DMS153 treated with DMSO at 0.1 percent for 48 hours (cell line): ENCODE measurements around the gene PCGF3.
A peak's percentile ranks its signal among the peaks of the same experiment; 100 is the strongest.
"Not testable (repeated sequence)": the region's sequence is repeated elsewhere in the genome, so short reads cannot be mapped to it uniquely, and the experiment has no call there.

ENCODE experiments used
- DNase-seq: peaks from one replicate; lab custom pipeline; 2025; ENCODE audit not compliant: unreplicated experiment; lab: John Stamatoyannopoulos, UW

The PCGF3 gene

DNA sequence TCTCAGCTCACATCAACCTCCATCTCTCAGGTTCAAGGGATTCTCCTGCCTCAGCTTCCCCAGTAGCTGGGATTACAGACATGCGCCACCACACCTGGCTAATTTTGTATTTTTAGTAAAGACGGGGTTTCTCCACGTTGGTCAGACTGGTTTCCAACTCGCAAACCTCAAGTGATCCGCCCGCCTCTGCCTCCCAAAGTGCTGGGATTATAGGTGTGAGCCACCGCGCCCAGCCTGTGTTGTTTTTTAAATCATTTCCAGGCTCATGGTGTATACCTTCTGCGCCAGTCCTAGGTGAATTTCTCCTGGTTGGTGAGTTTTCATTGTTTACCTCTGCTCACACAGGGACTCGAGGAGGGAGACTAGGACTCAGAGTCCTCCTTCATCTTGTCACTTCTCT, 74.6 kb downstream of the PCGF3 start:
- not testable (repeated sequence) for DNase-seq

DNA sequence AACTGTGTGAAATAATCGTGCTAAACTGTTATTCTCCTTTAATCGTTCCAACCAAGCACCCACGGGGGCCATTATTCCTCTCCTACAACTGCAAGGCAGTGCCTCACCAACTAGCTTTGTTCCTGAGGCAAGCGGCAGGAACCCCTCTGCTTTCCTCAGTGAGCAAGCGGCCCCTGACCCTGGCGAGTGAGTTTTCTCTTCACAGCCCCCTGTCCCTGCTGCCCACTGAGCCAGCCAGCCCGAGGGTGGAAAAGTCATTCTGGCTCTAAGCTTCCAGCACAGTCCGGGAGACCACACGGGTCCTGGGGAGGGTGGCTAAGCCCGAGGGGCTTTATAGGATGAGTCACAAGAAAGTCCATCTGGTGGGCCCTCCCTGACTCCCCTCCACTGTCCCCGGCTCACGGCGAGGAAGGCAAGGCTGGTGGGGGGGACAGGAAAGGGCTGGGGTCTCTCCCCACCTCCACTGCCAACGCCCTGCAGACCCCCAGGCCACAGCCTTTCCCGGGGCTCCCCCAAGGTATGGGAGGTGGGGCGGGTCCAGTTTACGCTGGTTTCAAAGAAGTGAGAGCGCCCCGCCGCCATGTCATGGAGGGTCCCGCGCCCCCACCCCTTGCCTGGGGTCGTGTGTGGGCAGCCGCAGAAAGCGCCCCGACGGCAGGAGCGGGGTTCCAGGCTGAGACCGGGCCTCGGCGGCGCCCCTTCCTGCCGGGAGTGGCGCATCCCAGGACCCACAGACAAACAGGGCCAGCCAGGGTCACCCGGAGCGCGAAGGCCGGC, 75.3 kb downstream of the PCGF3 start:
- DNase-seq = no peak

DNA sequence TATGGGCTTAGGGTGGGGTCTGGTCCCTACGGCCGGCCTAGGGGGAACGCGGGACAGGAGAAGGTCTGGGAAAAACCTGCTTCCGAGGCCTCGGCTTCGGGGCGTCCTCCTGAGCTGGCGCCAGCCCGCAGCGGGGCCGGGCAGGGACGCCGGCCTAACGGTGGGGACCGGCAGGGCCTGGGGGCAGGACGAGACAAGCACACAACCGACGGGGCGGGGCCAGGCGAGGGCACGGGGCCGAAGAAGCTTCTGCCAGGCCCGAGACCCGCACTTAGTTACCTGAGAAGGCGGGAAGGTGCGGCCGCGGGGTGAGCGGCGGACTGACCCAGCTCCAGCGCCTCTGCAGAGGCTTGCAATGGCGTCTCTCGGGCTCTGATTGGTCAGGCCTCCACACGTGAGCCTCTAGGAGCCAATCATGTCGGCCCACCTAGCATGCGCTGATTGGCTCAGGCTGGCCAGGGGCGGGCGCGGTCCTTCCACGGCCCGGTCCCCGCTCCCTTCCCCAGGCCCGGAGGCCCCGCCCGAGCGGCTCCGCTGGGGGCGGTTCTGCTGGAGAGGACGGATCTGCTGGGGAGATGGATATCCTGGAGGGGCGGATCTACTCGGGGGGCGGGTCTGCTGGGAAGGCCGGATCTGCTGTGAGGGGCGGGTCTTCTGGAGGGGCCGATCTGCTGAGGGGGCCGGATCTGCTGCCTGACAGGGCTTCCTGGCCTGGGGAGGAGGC, 76.0 kb downstream of the PCGF3 start:
- DNase-seq = peak; percentile 41

DNA sequence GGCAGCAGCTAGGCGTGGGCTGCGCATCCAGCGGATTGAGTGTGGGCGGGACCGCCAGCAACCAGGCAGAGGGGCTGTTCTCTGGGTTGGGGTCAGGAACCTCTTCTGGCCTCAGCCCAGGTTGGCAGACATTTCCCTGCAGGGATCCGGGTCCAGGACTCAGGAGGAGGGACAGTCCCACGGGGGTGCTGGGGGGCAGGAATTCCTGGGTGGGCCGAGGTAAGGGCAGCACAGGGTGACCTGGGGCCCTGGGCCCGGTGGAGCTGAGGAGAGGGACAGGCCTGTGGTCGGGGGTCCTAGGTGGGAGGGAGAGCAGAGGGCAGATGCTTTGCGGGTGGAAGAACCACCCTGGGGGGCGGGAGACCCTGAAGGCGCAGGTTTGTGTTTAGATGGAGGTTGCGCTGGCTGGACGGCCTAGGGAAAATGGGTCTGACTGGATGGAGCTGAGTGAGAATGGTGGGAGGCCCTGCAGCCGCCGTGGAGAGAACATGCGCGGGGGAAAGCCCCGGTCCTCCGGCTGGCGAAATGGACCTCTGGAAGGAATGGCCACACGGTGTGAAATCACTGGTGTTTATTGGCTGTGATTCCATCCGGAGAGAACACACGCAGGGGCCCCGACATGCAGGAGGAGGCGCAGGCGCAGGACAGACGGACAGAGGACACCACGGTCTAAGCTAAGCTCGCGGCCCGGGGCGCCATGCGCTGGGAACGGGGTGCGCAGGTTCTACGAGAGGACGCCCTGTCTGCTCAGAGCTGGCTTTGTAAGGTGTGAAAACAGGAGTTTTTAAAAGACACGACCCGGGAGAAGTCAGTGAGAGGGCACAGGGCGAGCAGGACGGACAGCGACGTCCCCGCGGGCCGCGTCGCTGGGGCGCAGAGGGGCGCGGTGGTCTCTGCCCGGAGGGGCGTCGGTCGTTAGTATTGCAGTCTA, 79.0 kb downstream of the PCGF3 start:
- no peak for DNase-seq

DNA sequence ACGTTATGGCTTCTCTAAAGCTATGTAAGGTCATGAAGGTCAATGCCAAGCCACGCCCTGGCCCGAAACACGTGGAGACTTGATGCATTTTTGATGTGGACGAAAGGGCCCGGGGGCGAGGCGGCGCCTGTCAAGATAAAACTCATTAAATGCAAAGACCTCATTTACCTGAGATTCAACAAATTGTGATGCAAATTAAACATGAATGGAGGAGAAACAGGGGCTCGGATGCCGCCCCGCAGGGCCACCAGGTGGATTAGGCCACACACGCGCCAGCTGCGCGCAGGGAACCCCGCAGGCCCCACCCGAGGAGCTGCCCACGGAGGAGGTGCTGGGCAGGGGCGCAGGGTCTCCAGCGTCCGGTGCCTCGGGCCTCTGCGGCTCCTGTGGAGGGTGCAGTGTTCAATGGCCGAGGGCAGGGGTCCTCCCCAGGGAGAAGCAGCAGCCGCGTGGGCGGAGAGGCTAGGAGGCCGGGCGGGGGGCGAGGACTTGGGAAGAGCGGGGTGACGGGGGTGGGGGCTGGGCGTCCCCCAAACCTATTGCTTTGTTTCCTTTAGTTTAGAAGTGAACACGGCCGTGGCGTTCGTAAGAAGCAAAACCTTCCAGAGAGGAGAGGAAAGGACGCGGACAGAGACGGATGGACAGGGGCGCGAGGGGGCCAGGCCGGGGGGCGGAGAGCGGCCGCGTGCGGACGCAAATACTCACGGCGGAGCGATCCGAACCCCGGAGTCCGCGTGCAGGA, 79.9 kb downstream of the PCGF3 start:
- no peak for DNase-seq

DNA sequence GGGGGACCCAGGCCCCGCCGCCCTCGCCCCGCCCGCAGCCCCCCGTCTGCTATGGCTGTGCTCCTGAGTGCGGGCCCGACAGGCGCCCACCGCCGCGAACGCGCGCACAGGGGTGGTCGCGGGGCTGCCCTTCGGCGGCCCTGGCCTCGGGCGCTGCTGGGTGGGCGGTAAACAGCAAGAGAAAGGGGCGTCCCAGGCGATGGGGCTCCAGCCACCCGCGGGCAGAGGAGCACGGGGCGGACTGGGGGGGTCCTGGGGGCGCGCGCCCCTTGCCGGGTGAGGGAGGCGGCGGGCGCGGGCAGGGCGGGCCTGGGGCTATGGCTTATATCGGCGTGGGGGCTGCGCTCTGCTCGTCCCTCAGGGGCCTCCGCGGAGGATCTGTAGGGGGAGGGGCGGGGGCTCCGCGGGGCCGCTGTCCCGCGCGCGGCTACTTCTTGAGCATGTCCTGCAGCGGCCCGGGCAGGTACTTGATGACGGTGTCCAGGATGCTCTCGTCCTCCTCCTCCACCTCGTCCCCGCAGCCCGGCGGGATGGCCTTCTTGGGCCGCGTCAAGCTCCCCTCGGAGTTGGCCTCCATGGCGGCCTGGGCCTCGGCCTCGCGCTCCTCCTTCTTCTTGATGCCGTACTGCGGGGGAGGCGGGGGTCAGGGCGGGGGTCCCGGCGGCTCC, 80.6 kb downstream of the PCGF3 start:
- DNase-seq = no peak

DNA sequence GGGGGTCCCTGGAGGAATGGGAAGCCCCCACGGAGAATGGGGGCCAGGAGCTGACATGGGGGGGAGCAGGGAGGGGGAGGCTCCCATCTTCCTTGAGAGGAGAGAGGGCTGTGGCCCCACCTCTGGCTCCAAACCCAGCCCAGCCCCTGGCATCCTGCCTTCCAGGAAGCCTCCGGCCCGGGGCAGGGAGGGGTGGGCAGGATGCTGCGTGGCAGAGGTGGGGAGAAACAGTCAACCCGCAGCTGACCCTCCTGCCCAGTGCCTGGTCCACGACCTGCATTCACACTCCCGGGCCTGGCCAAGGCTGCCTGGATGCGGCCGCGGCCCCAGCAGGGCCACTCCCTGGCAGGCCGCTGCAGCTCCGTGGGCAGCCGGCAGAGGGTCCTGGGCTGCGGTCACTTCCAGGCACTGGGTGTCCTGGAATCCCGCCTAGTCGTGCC, 81.2 kb downstream of the PCGF3 start:
- DNase-seq = no peak

DNA sequence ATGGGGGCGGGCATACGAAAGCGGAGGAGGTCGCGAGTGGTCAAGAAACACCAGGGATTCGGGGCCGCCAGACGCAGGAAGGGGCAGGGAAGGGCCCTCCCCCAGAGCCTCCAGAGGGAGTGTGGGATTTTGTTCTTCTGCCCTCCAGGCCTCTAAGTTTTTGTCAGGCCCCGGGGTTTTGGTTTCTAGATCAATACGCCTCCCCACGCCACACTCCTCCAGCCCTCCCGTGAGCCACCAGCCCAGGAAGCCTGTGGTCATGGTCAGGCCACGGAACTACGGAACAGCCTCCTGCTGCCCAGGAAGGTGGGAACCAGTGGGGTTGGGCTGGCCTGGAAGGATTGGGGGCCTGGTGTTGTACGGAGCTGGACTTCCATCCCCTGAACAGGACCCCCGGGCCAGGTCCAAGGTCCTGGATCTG, 81.9 kb downstream of the PCGF3 start:
- no peak for DNase-seq

- DNase-seq = no peak
Measured at GRCh38 chr4:788006-788635, 82.5 kb downstream of the PCGF3 start.

DNA sequence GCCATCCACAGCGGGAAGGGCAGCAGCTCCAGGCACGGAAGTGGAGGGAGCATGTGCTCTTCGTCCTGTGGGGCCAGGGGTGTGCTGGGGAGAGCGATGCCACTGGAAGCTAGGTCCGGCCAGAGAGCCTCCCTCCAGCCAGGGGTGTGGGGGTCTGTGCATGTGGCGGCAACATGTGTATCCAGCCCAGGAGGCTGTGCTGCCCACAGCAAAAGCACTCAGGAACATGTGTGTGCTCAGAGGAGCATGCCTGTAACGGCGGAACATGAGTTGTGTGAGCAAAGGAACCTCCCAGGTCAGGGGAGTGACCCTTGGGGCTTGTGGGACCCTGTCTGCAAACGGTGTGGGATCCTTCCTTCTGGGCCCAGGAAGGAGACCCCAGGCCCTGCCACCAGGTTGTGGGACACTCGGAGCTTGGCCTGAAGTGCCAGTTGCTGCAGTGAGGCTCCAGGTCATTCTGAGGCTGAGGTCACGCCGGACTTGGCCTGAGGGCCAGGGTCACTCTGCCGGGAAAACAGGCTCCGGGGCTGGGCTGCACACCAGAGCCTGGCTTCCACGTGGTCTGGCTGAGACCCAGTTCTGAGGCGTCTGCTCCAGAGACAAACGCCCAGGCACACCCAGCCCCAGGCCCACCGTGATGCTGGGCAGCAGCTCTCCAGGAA, 83.1 kb downstream of the PCGF3 start:
- DNase-seq = no peak

DNA sequence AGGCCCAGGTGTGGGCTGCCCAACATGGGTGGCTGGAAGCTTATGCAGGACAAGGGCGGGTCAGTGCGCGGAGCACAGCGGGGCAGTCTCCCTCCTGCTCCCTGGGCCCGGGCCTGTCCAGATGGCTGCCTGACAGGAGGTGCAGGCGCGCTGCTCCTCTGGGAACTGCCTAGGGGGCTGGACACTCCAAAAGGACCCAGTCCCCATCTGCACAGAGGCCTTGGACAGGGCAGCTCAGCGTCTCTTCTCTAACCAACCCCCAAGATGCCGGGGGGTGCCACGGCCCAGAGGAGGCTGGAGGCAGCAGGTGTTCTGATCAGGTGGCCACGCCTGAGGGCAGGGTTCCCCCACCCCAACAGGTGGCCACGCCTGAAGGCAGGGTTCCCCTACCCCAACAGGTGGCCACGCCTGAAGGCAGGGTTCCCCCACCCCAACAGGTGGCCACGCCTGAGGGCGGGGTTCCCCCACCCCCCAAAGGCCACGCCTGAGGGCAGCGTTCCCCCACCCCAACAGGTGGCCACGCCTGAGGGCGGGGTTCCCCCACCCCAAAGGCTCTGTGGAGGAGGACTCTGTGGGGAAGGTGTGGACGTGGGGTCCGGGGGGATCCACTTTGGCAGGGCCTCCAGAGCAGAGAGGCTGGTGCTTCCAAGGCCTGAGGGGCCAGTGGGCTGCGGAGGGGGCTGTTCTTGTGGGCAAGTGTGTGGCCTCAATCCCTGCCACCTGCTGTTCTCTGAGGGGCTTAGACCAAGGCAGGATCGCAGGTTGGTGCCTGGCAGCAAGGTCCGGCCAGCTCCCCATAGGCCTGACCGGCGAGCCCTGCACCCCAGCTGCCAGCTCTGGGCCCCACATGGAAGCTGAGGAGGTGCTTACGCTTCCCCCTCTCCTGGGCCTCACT, 84.2 kb downstream of the PCGF3 start:
- no peak for DNase-seq

DNA sequence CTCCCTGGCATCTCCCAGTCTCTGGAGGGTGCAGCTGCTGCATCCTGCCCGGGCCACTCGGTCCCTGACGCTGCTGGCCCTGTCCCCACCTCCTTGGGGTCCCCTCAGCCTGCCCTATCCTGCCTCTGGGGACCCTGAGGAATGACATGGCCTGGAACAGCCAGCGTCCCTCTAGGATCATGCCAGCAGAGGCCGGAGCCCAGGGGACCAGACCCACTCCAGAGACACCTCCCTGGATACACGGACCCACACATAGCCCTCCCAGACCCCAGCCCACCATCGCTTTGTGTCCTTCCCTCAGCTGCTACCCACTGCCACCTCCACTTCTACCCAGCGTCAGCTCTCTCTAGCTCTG, 84.8 kb downstream of the PCGF3 start:
- no peak for DNase-seq

DNA sequence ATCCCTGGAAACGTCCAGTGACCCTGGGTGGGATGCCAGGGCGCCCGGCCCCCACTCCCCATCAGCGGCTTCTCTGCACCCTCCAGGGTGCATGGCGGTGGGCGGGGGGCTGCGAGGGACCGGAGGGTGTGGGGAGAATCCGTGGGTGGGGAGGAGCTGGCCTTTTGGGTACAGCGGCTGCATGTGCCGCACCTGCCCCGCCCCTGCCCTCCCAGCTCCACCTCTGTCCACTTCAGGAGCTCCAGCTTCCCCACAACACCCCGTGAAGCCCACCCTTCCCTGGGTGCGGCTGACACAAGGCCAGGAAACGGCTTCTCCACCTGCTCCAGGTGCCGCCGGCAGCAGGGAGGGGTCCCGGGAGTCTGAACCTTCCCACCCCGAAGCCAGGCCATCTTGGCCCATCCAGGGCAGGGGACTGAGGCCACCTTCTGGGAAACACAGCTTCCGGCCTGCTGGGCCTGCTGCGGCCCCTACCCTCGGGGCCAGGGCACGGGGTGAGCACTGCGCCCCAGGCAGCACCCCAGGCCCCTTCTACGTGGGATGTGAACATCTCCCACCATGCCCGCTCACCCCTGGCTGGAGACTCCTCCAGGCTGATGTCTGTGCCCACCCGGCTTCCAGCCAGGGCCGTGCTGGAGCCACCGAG, 85.7 kb downstream of the PCGF3 start:
- no peak for DNase-seq

GRCh38 chr4:791898-792625, 86.4 kb downstream of the PCGF3 start:
- DNase-seq = no peak

DNA sequence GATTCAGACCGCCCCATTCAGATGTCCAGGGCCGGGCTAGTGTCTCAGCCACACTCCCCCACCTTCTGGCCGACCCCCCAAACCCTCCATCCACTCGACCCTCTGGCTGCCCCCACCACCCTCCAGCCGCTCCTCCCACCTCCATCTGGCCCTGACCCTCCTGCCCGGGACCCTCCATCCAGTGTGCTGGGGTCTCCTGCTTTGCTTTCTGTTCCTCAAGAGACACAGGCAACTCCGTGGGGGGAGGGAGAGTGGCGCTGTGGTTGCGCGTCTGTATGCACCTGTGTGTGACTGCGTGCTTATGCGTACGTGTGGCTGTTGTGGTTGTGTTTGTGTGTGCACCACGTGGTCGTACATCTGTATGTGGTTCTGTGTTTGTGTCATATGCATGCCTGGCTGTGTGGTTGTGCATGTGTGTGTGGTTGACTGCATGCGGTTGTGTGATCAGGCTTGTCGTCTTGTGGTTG, 87.0 kb downstream of the PCGF3 start:
- DNase-seq = no peak

GRCh38 chr4:793093-793861, 87.6 kb downstream of the PCGF3 start:
- no peak for DNase-seq
